Measurements from ENCODE around the gene TROAP. TPM values are rescaled to one million over a fixed set of nuclear protein-coding genes. Genes with fewer than 3 reads are reported as not detected.
A peak's percentile ranks its signal among the peaks of the same experiment; 100 is the strongest.

The TROAP gene
- total and polyA plus RNA-seq, 9 of the 15 experiments (the other 6 are each of a cell fraction or from before 2014, with no cell fraction given): 46.4 to 171 (median 59.8) TPM

DNA sequence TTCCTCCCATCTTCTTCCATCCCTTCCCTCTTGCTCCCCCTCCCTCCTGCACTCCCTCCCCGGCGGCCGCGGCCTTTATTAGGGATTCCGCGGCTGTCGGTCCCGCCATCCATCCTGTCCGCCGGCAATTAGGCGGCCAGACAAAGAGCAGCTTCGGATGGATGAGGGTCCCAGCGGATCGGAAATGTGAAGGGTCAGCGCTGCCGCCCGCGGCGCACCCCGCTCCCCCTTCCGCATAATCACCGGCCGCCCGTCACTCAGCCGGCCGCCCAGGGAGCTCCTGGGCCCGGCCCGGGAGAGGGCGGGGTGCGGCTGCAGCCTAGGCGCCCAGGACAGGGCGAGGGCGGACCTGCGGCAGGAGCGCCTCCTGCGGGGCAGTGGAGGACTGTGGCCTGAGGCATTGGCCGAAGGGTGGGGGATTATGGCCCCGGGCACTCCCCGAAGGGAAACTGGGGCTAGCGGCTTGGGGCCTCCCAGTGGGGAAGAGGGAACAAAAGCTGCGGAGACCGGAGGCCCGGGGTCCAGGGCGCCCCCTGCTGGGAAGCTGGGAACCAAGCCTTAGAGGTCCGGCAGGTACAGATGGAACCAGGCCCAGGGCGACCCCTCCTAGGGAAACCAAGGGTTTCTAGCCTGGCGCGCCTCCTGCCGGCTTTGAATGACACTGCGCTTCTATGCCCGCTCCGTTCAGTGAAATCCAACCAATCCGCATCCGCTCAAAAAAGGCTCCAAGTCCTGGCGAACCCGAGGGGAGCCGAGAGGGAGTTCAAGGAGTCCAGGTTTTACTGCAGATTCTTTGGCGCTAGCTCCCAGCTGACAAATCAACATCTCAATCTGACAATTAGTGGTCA lies 19.2 kb downstream of the TROAP start (continued):
- TF ChIP-seq RBBP5 (IDR thresholded peaks at IDR 0.05; ENCODE audit: borderline replicate concordance, insufficient read depth, low read length, poor library complexity, severe bottlenecking): no peak
- no peak for TF ChIP-seq XRCC4 (IDR thresholded peaks at IDR 0.05; ENCODE audit: extremely low read depth, insufficient read depth, insufficient read length)
- TF ChIP-seq PHB (CRISPR knock-in tag; IDR thresholded peaks at IDR 0.05): no peak
- TF ChIP-seq POLR2A (conservative IDR thresholded peaks at IDR 0.05): no peak
- no peak for TF ChIP-seq KAT8 (IDR thresholded peaks at IDR 0.05; ENCODE audit: low read depth)
- TF ChIP-seq, protein P1, sequence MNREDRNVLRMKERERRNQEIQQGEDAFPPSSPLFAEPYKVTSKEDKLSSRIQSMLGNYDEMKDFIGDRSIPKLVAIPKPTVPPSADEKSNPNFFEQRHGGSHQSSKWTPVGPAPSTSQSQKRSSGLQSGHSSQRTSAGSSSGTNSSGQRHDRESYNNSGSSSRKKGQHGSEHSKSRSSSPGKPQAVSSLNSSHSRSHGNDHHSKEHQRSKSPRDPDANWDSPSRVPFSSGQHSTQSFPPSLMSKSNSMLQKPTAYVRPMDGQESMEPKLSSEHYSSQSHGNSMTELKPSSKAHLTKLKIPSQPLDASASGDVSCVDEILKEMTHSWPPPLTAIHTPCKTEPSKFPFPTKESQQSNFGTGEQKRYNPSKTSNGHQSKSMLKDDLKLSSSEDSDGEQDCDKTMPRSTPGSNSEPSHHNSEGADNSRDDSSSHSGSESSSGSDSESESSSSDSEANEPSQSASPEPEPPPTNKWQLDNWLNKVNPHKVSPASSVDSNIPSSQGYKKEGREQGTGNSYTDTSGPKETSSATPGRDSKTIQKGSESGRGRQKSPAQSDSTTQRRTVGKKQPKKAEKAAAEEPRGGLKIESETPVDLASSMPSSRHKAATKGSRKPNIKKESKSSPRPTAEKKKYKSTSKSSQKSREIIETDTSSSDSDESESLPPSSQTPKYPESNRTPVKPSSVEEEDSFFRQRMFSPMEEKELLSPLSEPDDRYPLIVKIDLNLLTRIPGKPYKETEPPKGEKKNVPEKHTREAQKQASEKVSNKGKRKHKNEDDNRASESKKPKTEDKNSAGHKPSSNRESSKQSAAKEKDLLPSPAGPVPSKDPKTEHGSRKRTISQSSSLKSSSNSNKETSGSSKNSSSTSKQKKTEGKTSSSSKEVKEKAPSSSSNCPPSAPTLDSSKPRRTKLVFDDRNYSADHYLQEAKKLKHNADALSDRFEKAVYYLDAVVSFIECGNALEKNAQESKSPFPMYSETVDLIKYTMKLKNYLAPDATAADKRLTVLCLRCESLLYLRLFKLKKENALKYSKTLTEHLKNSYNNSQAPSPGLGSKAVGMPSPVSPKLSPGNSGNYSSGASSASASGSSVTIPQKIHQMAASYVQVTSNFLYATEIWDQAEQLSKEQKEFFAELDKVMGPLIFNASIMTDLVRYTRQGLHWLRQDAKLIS (CRISPR knock-in tag; IDR thresholded peaks at IDR 0.05): no peak
- TF ChIP-seq, protein P2, sequence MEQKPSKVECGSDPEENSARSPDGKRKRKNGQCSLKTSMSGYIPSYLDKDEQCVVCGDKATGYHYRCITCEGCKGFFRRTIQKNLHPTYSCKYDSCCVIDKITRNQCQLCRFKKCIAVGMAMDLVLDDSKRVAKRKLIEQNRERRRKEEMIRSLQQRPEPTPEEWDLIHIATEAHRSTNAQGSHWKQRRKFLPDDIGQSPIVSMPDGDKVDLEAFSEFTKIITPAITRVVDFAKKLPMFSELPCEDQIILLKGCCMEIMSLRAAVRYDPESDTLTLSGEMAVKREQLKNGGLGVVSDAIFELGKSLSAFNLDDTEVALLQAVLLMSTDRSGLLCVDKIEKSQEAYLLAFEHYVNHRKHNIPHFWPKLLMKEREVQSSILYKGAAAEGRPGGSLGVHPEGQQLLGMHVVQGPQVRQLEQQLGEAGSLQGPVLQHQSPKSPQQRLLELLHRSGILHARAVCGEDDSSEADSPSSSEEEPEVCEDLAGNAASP (IDR thresholded peaks at IDR 0.05): no peak
- TF ChIP-seq, protein P3, sequence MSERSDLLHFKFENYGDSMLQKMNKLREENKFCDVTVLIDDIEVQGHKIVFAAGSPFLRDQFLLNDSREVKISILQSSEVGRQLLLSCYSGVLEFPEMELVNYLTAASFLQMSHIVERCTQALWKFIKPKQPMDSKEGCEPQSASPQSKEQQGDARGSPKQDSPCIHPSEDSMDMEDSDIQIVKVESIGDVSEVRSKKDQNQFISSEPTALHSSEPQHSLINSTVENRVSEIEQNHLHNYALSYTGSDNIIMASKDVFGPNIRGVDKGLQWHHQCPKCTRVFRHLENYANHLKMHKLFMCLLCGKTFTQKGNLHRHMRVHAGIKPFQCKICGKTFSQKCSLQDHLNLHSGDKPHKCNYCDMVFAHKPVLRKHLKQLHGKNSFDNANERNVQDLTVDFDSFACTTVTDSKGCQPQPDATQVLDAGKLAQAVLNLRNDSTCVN (CRISPR knock-in tag; IDR thresholded peaks at IDR 0.05): no peak
- 0 out of 2 replicates have a peak, but pooled peaks have one; percentile 4 for TF ChIP-seq TCF3 (CRISPR knock-in tag; IDR thresholded peaks at IDR 0.05)
- TF ChIP-seq, protein P4, sequence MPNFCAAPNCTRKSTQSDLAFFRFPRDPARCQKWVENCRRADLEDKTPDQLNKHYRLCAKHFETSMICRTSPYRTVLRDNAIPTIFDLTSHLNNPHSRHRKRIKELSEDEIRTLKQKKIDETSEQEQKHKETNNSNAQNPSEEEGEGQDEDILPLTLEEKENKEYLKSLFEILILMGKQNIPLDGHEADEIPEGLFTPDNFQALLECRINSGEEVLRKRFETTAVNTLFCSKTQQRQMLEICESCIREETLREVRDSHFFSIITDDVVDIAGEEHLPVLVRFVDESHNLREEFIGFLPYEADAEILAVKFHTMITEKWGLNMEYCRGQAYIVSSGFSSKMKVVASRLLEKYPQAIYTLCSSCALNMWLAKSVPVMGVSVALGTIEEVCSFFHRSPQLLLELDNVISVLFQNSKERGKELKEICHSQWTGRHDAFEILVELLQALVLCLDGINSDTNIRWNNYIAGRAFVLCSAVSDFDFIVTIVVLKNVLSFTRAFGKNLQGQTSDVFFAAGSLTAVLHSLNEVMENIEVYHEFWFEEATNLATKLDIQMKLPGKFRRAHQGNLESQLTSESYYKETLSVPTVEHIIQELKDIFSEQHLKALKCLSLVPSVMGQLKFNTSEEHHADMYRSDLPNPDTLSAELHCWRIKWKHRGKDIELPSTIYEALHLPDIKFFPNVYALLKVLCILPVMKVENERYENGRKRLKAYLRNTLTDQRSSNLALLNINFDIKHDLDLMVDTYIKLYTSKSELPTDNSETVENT (CRISPR knock-in tag; IDR thresholded peaks at IDR 0.05): no peak; the same call in 1 of the 2 replicates
- 0 out of 2 replicates have a peak, but pooled peaks have one; percentile 30 for TF ChIP-seq ZNF431 (CRISPR knock-in tag; IDR thresholded peaks at IDR 0.05)
- no peak for TF ChIP-seq ELF4 (CRISPR knock-in tag; IDR thresholded peaks at IDR 0.05)
- TF ChIP-seq FOXM1 (IDR thresholded peaks at IDR 0.05; ENCODE audit: low read depth): no peak
- TF ChIP-seq FOXM1 (CRISPR knock-in tag; IDR thresholded peaks at IDR 0.05; ENCODE audit: low read depth): no peak; the same call in 1 of the 2 replicates
- TF ChIP-seq ESRRA (IDR thresholded peaks at IDR 0.05; ENCODE audit: borderline replicate concordance, low read depth): peak; percentile 42; the same call in 1 of the 2 replicates
- TF ChIP-seq CHD4 (IDR thresholded peaks at IDR 0.05; ENCODE audit: insufficient read depth, insufficient replicate concordance, low read depth, low read length, poor library complexity, severe bottlenecking): peak; percentile 71
- no peak for TF ChIP-seq SETDB1 (IDR thresholded peaks at IDR 0.05; ENCODE audit: low read length)
- TF ChIP-seq GATAD2B (IDR thresholded peaks at IDR 0.05; ENCODE audit: borderline replicate concordance): no peak

All from K562 (cell line).